Activated T-cell treated with anti-CD3 and anti-CD28 coated beads, Interleukin-2, amount 50 U/mL, for 1 hour (primary cell): ENCODE results near the gene SPC24.
A peak's percentile ranks its signal among the peaks of the same experiment; 100 is the strongest.

Source experiments
- DNase-seq: peaks from one replicate; pipeline ENCODE4 v3.0.0-alpha.2; 2020

The SPC24 gene, protein sequence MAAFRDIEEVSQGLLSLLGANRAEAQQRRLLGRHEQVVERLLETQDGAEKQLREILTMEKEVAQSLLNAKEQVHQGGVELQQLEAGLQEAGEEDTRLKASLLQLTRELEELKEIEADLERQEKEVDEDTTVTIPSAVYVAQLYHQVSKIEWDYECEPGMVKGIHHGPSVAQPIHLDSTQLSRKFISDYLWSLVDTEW

DNA sequence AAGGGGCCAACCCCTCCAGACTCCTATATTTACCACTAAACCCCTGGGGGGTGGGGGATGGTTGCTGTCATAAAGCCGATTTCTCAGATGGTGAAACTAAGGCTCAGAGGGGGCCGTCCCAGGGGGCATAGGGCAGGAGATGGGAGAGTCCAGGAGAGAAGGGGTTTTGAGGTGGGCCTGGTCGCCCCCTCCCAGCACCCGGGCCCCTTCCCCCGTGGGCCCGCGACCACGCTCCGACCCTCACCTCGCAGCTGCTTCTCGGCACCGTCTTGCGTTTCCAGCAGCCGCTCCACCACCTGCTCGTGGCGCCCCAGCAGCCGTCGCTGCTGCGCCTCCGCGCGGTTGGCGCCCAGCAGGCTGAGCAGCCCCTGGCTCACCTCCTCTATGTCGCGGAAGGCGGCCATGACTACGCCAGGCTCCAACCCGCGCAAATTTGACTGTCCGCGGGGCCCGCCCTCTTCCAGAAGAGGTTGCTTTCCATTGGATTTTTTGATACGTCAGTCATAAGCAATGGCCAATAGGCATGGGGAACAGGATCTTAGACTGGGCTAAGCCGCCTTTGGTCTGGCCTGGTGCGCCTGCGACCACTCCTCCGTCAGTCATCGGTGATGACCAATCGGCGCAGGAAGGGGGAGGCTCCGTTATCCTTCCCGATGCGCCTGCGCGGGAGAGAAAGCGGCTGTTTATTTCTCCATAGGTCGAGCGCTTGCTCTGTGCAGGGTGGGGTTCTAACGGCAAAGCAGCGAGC lies at the start of gene SPC24:
Gene SPC24, minus strand, starts transcription at position 410 of the 748 bp plus-strand sequence. Its CDS starts 6 bp downstream, at position 404.
- DNase-seq = peak; percentile 85

DNA sequence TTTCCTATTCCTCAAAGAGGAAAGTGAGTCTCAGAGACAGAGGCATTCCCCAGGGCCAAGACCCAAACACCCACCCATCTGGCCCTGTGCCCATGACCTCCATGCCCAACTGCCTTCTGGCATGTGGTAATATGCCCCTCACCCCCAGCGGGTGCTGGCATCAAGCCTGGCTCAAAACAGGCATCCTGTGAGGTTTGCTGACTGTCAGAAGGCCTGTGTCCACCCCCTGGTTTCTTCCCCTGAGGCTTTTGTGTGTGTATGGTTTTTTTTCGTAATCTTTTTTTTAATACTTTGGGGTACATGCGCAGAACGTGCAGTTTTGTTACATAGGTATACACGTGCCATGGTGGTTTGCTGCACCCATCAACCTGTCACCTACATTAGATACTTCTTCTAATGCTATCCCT lies 49.4 kb upstream of the SPC24 start:
- DNase-seq = no peak

- DNase-seq = no peak
Measured at GRCh38 chr19:11204076-11204602, 48.6 kb upstream of the SPC24 start.

DNA sequence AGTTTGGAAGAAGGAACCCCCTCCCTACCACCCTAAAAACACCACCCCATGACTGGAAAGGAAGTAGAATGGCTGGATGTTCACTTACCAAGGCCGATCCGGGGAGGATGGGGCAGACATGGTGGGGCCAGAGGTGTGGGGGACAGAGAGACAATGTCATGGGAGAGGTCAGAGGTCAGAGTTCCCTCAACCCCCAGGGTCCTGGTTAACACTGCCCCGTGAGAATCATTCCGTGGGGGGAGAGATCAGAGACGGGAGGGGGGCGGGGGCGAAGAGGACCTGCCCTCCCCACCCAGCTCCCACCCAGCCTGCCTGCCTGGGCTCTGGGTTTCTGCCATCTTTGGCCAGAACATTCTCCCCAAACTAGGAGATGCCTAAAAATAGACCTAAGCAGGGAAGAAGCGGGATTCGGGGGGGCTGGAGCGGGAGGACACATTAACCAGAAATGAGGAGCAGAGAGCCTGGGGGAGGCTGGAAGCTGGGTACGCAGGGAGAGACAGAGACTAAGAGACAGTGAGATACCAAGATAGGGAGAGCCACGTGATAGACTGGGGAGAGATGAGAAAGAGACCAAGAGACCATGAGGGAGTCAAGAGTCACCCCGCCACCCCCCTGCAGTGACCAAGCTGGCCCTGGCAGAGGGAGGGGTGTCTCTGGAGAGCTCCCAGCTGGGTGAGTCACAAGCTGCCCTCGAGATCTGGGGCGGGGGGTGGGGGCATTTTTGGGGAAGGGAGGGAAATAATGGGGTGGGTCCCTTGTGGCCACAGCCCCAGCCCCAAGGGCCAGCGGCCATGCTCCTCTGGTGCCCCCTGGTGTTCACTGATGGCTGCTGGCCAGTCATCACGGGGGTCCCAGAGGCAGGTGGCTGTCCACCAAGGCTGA lies 47.9 kb upstream of the SPC24 start:
- peak; percentile 35 for DNase-seq

GRCh38 chr19:11202488-11203193 lies 47.1 kb upstream of the SPC24 start:
- no peak for DNase-seq

DNA sequence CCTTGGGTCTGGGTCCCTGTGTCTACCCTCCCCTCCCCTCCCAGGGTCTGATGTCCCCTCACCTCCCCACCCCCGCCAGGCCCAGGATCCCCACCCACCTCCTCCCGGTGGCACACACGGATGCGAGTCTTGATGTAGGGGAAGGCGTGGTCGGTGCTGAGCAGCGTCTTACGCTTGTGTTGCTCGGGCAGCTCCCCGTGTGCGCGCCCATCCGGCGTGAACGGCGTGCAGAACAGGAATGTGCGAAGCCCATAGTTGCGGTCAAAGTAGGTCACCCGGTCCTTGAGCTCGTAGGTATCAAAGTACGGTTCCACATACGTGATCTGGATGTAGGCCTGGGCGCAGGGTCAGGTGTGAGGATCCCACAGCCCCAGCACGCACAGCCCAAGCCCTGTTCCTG lies 46.2 kb upstream of the SPC24 start:
- no peak for DNase-seq

- no peak for DNase-seq
Measured at GRCh38 chr19:11200931-11201330, 45.3 kb upstream of the SPC24 start.

DNA sequence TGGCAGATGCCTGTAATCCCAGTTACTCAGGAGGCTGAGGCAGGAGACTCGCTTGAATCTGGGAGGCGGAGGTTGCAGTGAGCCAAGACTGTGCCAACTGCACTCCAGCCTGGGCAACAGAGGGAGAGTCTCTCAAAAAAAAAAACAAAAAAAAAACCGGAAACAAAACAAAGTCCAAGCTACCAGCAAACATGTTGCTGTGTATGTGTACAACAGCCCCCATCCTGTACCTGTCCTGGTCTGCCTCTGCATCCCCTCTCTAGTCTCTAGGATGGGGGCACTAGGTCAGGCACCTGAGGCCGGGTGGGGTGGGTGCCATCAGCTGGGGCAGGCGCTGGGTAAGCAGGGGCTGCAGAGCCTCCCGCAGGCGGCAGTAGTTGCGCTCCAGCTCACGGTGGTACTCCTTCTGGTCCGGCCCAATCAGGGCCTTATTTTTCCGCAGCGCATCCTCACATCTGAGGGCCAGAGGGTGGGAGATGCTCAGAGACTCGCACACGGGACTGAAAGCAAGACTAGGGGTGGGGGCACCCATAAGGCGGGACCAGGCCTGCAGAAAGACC lies 44.5 kb upstream of the SPC24 start:
- no peak for DNase-seq

DNA sequence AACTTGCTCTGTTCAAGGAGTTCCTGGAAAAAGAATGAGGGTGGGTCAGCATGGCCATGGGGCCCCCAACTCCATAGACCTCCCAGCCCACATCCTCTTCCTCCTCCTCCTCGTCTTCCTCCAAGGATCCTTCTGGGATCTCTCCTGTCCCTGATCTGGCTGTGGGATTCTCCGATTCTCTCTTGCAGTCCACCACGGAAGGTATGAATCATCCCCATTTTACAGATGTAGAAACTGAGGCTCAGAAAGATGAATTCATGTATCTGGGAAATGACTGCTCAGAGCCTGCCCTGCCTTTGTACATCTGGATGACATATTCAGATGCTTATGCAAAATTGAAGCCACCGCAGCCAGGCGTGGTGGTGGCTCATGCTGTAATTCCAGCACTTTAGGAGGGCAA lies 43.9 kb upstream of the SPC24 start:
- DNase-seq = no peak

DNA sequence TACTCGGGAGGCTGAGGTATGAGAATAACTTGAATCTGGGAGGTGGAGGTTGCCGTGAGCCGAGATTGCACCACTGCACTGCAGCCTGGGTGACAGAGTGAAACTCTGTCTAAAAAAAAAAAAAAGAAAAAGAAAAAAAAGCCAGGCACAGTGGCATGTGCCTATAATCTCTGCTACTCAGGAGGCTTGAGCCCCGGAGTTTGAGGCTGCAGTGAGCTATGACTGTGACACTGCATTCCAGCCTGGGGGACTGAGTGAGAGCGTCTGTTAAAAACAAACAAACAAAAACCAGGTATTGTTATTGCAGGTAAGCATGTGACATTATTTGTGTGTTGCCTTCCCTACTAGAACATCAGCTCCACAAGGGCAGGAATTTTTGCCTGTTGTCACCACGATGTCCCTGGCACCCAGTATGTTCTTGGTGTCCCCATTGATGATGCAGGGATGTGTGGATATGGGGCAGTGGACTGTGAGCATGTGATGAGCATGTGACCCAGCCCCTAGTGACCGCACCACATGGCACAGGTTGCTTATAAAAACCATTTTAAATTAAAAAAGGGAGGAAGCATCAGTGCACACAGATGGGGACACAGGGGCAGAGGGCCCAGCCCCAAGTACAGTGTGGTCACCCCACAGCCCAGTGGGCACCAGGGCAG lies 43.3 kb upstream of the SPC24 start:
- no peak for DNase-seq

DNA sequence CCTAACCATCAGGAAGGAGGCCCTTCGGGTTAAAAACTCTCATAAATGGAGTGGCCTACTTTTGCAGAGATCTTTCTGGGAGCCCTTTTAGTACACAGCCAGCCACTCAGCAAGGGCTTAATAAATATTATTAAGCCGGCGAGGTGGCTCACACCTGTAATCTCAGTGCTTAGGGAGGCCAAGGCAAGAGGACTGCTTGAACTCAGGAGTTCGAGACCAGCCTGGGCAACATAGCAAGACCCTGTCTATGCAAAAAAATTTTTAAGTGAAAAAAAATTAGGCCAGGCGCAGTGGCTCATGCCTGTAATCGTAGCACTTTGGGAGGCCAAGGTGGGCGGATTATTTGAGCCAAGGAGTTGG lies 42.6 kb upstream of the SPC24 start:
- no peak for DNase-seq

DNA sequence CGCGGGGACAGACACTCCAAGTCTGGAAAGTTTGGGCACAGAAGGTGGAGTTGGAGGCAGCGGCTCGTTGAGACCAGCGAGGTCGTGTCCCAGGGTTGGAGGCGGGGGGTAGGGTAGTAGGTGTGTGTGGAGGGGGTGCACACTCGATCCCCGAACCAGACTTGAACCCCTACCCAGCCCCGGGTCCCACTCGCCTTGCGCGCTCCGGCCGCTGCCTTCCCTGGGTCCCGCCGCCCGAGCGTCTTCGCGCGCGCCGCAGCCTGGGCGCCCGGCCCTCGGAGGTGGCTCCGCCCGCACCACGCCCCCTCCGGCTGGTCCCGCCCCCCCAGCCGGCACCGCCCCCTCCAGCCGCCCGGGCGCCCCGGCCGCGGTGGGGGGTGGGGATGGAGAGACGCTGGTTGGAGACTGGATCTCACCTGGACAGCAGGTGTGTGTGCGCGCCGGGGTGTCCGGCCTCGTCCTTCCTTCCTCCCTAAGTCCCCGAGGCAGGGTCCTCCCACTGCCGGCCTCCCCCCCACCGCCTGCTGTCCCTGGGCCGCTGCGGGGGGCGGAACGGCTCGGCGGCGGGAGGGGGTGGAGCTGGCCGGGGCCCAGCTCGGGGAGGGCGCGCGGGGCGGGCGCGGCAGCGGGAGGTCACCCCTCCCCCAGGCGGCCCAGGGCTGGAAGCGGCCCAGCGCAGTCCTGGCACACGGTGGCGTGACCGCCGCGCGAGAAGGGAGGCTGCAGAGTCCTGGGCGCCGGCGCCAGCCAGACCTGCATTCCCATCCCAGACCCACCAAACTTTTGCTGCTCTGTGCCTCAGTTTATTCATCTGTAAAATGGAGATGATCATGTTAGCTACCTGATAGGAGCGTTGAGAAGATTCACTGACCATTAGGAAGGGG lies 42.0 kb upstream of the SPC24 start, which contains the start of gene KANK2:
Gene KANK2, minus strand, starts transcription at position 255 of the 884 bp plus-strand sequence. CDS start 3,034 bp downstream, outside the sequence.
- DNase-seq = peak; percentile 79

DNA sequence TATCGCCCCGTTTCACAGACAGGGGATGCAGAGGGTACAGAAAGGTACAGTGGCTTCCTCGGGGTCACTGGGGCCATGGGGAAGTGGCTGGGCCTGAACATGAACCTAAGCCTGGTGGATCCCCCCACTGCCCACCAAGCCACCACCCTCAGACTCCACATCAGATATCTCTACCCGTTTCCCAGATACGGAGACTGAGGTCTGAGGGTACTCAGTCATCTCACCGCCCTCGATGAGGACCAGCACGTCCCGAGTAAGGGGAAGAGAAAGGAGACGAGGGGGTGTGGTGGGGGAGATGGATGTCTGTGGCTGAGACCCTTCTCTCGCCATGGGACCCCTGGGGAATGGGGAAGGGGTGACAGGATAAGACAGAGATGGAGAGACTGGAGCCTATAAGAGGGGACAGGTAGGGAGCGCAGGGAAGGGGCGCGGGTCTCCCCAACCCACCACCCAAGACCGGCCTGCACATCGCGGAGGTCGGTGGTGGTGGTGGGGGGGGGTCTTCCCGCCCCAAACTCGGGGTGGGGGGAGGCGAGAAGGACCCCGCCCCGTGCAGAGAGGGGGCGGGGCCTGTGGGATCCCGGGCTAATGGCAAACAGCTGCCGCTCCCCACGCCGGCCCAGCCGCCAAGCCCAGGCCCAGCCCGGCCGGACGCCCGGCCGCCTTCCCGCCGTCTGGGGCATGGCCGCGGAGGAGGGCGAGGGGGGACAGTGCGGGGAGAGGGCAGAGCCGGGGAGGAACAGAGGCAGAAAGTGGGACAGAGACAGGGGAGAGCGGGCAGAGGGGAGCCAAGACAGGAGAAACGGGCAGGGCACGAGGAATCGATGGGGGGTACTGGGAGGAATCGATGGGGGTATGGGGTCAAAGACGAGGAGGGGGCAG lies 41.1 kb upstream of the SPC24 start:
- peak; percentile 24 for DNase-seq

DNA sequence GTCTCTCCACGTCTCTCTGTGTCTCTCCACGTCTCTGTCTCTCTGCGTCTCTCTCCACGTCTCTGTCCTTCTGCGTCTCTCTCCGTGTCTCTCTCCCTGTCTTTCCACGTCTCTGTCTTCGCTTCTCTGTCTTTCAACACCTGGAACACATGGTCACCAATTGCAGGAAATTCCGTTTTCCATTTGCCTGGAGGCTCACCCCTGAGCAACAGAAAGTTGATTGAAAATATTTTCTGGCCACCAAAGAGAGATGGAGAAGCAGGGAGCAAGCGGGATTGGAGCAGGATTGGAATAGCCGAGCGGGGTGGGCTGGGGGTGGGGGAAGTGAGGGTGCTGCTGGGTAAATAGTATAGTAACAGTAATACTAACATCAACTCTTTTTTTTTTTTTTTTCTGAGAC lies 40.1 kb upstream of the SPC24 start:
- no peak for DNase-seq

DNA sequence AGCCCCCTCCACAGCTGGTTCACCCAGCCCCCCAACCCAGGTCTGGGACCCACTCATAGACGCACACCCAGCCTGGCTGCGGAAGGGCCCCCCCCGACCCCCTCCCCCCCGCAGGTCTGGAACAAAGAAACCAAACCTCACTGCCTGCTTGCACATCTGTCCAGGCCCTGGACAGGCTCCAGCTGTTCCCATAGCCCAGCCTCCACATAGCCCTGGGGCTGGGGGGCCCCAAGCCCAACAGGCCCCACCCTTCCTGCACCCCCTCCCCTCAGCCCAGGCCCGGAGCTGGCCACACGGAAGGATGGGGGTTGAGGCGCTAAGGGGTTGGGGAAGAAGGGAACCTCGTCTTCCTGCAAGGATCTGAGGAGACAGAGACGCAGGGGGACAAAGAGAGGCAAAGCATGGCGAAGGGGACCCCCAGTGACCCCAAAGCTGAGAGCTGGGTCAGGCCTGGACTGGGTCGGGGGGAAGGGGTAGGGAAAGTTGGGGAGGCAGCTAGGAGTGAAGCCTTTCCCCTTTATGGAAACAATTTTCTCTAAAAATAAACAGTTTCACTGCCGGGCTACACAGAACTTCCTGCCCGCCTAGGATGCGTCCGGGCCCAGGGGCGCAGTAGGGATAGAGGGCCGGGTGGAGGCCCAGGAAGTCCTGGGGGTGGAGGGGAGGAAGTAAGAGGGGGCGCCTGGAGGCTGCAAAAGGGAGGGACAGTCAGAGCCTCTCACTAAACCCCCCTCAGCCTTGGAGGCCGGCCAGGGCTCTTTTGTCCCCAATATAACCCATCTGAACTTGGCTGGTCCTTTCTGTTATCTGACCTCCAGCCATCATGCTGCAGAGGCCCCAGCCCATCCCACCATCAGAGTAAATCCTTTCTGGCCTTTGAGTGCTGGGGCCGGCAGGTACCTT lies 39.3 kb upstream of the SPC24 start:
- DNase-seq = no peak

DNA sequence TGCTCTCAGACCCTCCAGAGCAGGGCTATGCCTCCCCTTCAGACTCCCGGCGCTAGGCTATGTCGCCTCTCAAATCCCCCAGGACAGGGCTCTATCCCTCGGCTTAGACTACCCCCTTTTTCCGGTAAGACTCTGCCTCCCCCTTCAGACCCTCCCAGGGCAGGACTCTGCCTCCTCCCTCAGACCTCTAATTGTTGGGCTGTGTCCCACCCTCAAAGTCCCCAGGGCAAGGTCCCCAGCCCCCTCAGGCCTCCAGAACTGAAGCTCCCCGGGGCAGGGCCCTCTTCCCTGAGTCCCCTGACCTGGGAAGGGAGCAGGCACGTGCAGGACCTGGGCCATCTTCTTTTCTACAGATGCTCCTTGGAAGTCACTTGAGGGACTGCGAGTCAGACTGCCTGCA lies 38.6 kb upstream of the SPC24 start:
- DNase-seq = no peak

- DNase-seq = no peak
Measured at GRCh38 chr19:11192957-11193939, 37.7 kb upstream of the SPC24 start.
